HepG2 (cell line): ENCODE data around the gene EIF5A. TPM values are rescaled to one million over a fixed set of nuclear protein-coding genes. Genes with fewer than 3 reads are reported as not detected.
A peak's percentile ranks its signal among the peaks of the same experiment; 100 is the strongest.

Experiments used
- BCL6 ChIP-seq: IDR thresholded peaks from 2 replicates; pipeline ENCODE4 v1.6.1; 2016; ENCODE audit warnings: missing genetic modification reagents, missing compliant biosample characterization
- FOXK1 ChIP-seq: sonication (generic); formaldehyde crosslinking; IDR thresholded peaks from 2 replicates; pipeline ENCODE4 v1.4.0; 2020; ENCODE audit warnings: low read depth, missing genetic modification reagents, borderline replicate concordance
- FOXP1 ChIP-seq, 2 experiments: fragments of 450-650 bp in 1 of 2; IDR thresholded peaks; 2 replicates each; pipeline ENCODE4 v1.6.1; 2017 to 2018; ENCODE audit warnings: antibody characterized with exemption in 1 of 2
- HNF4G ChIP-seq, 2 experiments: sonication (generic) in 1 of 2; formaldehyde crosslinking in 1 of 2; IDR thresholded peaks; 2 replicates each; pipeline versions ENCODE4 v1.4.0 to v1.6.1; 2011 to 2020; ENCODE audit warnings: borderline replicate concordance in 2 of 2, low read depth in 2 of 2, mild to moderate bottlenecking in 2 of 2, low read length in 1 of 2, missing genetic modification reagents in 1 of 2, moderate library complexity in 1 of 2
- ISX ChIP-seq: sonication (generic); formaldehyde crosslinking; conservative IDR thresholded peaks from 2 replicates; pipeline ENCODE4 v1.5.0; 2020; ENCODE audit warnings: missing genetic modification reagents
- KLF11 ChIP-seq: IDR thresholded peaks from 2 replicates; pipeline ENCODE4 v1.6.1; 2016; ENCODE audit warnings: missing compliant biosample characterization
- MED8 ChIP-seq: sonication (generic); formaldehyde crosslinking; IDR thresholded peaks from 2 replicates; pipeline ENCODE4 v1.8.1; 2023; ENCODE audit warnings: mild to moderate bottlenecking, missing genetic modification reagents; ENCODE audit not compliant: insufficient replicate concordance
- MEF2D ChIP-seq: sonication (generic); formaldehyde crosslinking; IDR thresholded peaks from 2 replicates; pipeline ENCODE4 v1.5.1; 2020; ENCODE audit warnings: mild to moderate bottlenecking, missing genetic modification reagents
- SOX5 ChIP-seq: IDR thresholded peaks from 2 replicates; pipeline ENCODE4 v1.6.1; 2016; ENCODE audit warnings: borderline replicate concordance
- SOX6 ChIP-seq, 2 experiments: fragments of 450-650 bp in 1 of 2; sonication (generic) in 1 of 2; formaldehyde crosslinking in 1 of 2; IDR thresholded peaks; 2 replicates each; pipeline versions ENCODE4 v1.4.0 to v1.6.1; 2017 to 2020; ENCODE audit warnings: antibody characterized with exemption in 1 of 2, mild to moderate bottlenecking in 1 of 2, missing genetic modification reagents in 1 of 2
- THAP11 ChIP-seq: IDR thresholded peaks from 2 replicates; pipeline ENCODE4 v1.6.1; 2016; ENCODE audit warnings: missing biosample characterization, missing genetic modification reagents
- ZBTB20 ChIP-seq: sonication (generic); formaldehyde crosslinking; IDR thresholded peaks from 2 replicates; pipeline ENCODE4 v1.8.1; 2023; ENCODE audit warnings: missing genetic modification reagents, low read depth, mild to moderate bottlenecking, borderline replicate concordance
- ZBTB3 ChIP-seq: sonication (generic); formaldehyde crosslinking; IDR thresholded peaks from 2 replicates; pipeline ENCODE4 v1.4.0; 2020; ENCODE audit warnings: low read depth, mild to moderate bottlenecking, moderate library complexity, missing genetic modification reagents, borderline replicate concordance
- ZFYVE20 ChIP-seq: sonication (generic); formaldehyde crosslinking; IDR thresholded peaks from 2 replicates; pipeline ENCODE4 v1.8.0; 2023; ENCODE audit warnings: low read depth, mild to moderate bottlenecking, moderate library complexity, missing genetic modification reagents, borderline replicate concordance
- ZNF451 ChIP-seq: sonication (generic); formaldehyde crosslinking; IDR thresholded peaks from 2 replicates; pipeline ENCODE4 v1.5.0; 2020; ENCODE audit warnings: mild to moderate bottlenecking, missing genetic modification reagents
- ZNF569 ChIP-seq: sonication (generic); formaldehyde crosslinking; IDR thresholded peaks from 2 replicates; pipeline ENCODE4 v1.5.0; 2020; ENCODE audit warnings: mild to moderate bottlenecking, missing genetic modification reagents, moderate library complexity, borderline replicate concordance
- polyA plus RNA-seq, 8 experiments: library from polyadenylated mRNA; depleted of rRNA in 3 of 8; stranded (reverse) in 7 of 8; unstranded in 1 of 8; fragments of >200 nt; fragmentation: Illumina TruSeq in 4 of 8; extraction: Trizol in 4 of 8; gene quantifications; 2 replicates each; pipeline versions ENCODE4 v1.2.1 to v1.2.3, GENCODE V29; 2011 to 2016; ENCODE audit warnings: low read depth in 4 of 8, missing spikeins in 1 of 8, mixed read lengths in 1 of 8; ENCODE audit not compliant: insufficient read depth in 1 of 8
- total RNA-seq, 5 experiments: library from RNA; depleted of rRNA; stranded (reverse); fragments of >200 nt; fragmentation: Illumina TruSeq; extraction: Trizol; gene quantifications; 2 replicates each; pipeline ENCODE4 v1.2.3, GENCODE V29; 2016; ENCODE audit warnings: low read depth in 1 of 5
- TF ChIP-seq, protein P1 (sequence below): sonication (generic); formaldehyde crosslinking; IDR thresholded peaks from 2 replicates; pipeline ENCODE4 v1.5.1; 2020; ENCODE audit warnings: mild to moderate bottlenecking, missing genetic modification reagents, moderate library complexity
- TF ChIP-seq, protein P2 (sequence below): sonication (generic); formaldehyde crosslinking; IDR thresholded peaks from 2 replicates; pipeline ENCODE4 v1.5.1; 2020; ENCODE audit warnings: missing genetic modification reagents, mild to moderate bottlenecking, borderline replicate concordance
- TF ChIP-seq, protein P3 (sequence below): sonication (generic); formaldehyde crosslinking; IDR thresholded peaks from 2 replicates; pipeline ENCODE4 v1.8.1; 2023; ENCODE audit warnings: mild to moderate bottlenecking, moderate library complexity, missing genetic modification reagents
- TF ChIP-seq, protein P4 (sequence below): sonication (generic); formaldehyde crosslinking; IDR thresholded peaks from 2 replicates; pipeline ENCODE4 v1.4.0; 2020; ENCODE audit warnings: mild to moderate bottlenecking, missing genetic modification reagents

Gene EIF5A
- total and polyA plus RNA-seq, 2 of the 13 experiments (the other 11 are each of a cell fraction or from before 2014, with no cell fraction given): 319 to 337 TPM

DNA sequence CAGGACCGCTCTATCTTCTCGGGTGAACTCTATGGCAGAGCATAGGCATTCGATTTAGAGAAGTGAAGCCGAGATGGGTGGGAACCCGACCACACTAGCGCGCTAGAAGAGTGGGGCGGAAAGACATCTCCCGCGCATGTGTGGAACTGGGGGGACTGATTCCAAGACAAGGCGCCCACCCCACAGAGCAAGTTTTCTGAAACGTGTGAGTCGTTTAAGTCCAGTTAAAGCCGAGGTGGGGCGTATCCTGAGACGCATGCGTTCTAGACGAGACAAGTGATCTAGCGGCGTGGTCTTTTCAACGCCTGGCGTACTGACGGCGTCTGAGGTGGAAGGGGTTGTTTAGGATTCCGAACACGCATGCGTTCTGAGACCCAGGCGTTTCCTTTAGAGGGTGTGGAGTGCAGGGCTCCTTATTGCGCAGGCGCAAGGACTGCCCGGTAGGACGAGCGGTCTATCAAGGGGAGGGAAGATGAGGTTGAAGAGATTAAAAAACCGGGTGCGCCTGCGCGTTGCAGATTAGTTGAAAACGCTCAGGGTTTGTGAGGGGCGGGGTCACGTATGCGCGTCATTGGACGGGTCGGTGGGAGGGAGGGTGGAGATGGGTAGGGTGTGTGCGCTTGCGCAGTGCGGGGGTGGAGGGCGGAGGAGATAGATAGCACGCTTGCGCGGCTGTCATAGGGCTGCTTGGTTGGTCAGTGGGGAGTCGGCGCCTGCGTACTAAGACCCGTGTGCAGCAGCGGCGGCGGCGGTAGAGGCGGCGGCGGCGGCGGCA, at the start of gene EIF5A (continued):
- TF ChIP-seq ZBTB20 (0 out of 2 replicates have a peak, but pooled peaks have one; percentile 34), HNF4G (IDR thresholded peaks at IDR 0.05; ENCODE audit: borderline replicate concordance, low read depth, low read length) (0 out of 2 replicates have a peak, but pooled peaks have one; percentile 18), HNF4G (CRISPR knock-in tag; IDR thresholded peaks at IDR 0.05; ENCODE audit: borderline replicate concordance, low read depth) (no peak), ZFYVE20 (CRISPR knock-in tag) (no peak), SOX5 (no peak; the same call in 1 of the 2 replicates), KLF11 (no peak), MED8 (CRISPR knock-in tag) (no peak), SOX6 (IDR thresholded peaks at IDR 0.05) (no peak), SOX6 (CRISPR knock-in tag; IDR thresholded peaks at IDR 0.05) (peak; percentile 54; the same call in 1 of the 2 replicates), ISX (CRISPR knock-in tag) (no peak), MEF2D (peak; percentile 36; the same call in 1 of the 2 replicates), FOXP1 (IDR thresholded peaks at IDR 0.05) (no peak), FOXP1 (CRISPR knock-in tag; IDR thresholded peaks at IDR 0.05) (no peak), THAP11 (peak; percentile 85), ZNF451 (no peak), ZNF569 (CRISPR knock-in tag) (no peak), BCL6 (CRISPR knock-in tag) (peak; percentile 21; the same call in 1 of the 2 replicates), FOXK1 (no peak), ZBTB3 (CRISPR knock-in tag) (no peak)
- TF ChIP-seq, protein P1, sequence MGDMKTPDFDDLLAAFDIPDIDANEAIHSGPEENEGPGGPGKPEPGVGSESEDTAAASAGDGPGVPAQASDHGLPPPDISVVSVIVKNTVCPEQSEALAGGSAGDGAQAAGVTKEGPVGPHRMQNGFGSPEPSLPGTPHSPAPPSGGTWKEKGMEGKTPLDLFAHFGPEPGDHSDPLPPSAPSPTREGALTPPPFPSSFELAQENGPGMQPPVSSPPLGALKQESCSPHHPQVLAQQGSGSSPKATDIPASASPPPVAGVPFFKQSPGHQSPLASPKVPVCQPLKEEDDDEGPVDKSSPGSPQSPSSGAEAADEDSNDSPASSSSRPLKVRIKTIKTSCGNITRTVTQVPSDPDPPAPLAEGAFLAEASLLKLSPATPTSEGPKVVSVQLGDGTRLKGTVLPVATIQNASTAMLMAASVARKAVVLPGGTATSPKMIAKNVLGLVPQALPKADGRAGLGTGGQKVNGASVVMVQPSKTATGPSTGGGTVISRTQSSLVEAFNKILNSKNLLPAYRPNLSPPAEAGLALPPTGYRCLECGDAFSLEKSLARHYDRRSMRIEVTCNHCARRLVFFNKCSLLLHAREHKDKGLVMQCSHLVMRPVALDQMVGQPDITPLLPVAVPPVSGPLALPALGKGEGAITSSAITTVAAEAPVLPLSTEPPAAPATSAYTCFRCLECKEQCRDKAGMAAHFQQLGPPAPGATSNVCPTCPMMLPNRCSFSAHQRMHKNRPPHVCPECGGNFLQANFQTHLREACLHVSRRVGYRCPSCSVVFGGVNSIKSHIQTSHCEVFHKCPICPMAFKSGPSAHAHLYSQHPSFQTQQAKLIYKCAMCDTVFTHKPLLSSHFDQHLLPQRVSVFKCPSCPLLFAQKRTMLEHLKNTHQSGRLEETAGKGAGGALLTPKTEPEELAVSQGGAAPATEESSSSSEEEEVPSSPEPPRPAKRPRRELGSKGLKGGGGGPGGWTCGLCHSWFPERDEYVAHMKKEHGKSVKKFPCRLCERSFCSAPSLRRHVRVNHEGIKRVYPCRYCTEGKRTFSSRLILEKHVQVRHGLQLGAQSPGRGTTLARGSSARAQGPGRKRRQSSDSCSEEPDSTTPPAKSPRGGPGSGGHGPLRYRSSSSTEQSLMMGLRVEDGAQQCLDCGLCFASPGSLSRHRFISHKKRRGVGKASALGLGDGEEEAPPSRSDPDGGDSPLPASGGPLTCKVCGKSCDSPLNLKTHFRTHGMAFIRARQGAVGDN (CRISPR knock-in tag): peak; percentile 73
- TF ChIP-seq, protein P2, sequence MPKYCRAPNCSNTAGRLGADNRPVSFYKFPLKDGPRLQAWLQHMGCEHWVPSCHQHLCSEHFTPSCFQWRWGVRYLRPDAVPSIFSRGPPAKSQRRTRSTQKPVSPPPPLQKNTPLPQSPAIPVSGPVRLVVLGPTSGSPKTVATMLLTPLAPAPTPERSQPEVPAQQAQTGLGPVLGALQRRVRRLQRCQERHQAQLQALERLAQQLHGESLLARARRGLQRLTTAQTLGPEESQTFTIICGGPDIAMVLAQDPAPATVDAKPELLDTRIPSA: no peak
- TF ChIP-seq, protein P3, sequence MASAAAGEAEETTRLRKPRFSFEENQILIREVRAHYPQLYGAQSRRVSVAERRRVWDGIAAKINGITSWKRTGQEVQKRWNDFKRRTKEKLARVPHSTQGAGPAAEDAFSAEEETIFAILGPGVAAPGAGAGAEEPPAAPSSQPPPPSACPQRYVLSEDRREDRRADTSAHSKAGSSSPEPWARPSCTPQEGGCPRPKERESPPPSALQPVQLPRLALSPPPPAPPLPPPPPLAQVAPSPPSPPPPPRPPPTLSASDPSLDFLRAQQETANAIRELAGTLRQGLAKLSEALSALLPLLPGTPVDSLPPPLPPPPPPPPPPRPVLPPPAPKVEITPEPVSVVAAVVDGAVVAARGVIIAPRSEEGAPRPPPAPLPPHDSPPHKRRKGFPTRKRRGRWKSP: no peak
- TF ChIP-seq, protein P4, sequence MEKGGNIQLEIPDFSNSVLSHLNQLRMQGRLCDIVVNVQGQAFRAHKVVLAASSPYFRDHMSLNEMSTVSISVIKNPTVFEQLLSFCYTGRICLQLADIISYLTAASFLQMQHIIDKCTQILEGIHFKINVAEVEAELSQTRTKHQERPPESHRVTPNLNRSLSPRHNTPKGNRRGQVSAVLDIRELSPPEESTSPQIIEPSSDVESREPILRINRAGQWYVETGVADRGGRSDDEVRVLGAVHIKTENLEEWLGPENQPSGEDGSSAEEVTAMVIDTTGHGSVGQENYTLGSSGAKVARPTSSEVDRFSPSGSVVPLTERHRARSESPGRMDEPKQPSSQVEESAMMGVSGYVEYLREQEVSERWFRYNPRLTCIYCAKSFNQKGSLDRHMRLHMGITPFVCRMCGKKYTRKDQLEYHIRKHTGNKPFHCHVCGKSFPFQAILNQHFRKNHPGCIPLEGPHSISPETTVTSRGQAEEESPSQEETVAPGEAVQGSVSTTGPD (CRISPR knock-in tag): no peak
